H1 (cell line): ENCODE measurements around the gene NEU3. TPM values are rescaled to one million over a fixed set of nuclear protein-coding genes. Genes with fewer than 3 reads are reported as not detected.

Source experiments
- CTCF ChIA-PET: fragments of 300-600 bp; sonication (Branson Sonifier 250); formaldehyde crosslinking; loops from one replicate; lab custom pipeline; 2021; ENCODE audit not compliant: partially characterized antibody; lab: Charles Lee
- POLR2A ChIA-PET: fragments of 300-600 bp; sonication (Branson Sonifier 250); formaldehyde crosslinking; loops from one replicate; lab custom pipeline; 2021; ENCODE audit warnings: inconsistent platforms; ENCODE audit not compliant: partially characterized antibody; lab: Charles Lee
- DNase-seq, 2 experiments: peaks; one replicate each; pipeline versions ENCODE4 v3.0.0 to v3.0.0-alpha.2; 2010 to 2022; ENCODE audit warnings: low spot score in 2 of 2, low read depth in 1 of 2, mixed read lengths in 1 of 2
- FAIRE-seq: peaks from 2 replicates; lab custom pipeline; 2011; peaks lifted over from hg19 to GRCh38; lab: Jason Lieb, UNC
- H2AFZ ChIP-seq: 2 replicates; pipeline ENCODE4 v1.8.1; 2012; ENCODE audit warnings: low read length, inconsistent platforms
- H2AK5ac ChIP-seq: 2 replicates; pipeline ENCODE4 v1.6.1; 2013; ENCODE audit warnings: low read depth, low read length
- H2BK120ac ChIP-seq: replicated peaks from 2 replicates; pipeline ENCODE3; 2013; ENCODE audit warnings: low read depth, low read length, inconsistent platforms
- H2BK12ac ChIP-seq: 2 replicates; pipeline ENCODE4 v1.6.1; 2013; ENCODE audit warnings: low read depth, low read length
- H2BK15ac ChIP-seq: 2 replicates; pipeline ENCODE4 v1.6.1; 2013; ENCODE audit warnings: low read length
- H2BK20ac ChIP-seq: 2 replicates; pipeline ENCODE4 v1.6.1; 2013; ENCODE audit warnings: low read length
- H2BK5ac ChIP-seq: 2 replicates; pipeline ENCODE4 v1.6.1; 2013; ENCODE audit warnings: low read depth, low read length
- H3K14ac ChIP-seq: 2 replicates; pipeline ENCODE4 v1.6.1; 2013; ENCODE audit warnings: inconsistent platforms; ENCODE audit not compliant: insufficient read length
- H3K18ac ChIP-seq: 2 replicates; pipeline ENCODE4 v1.6.1; 2013; ENCODE audit warnings: low read length; ENCODE audit errors: extremely low read depth
- H3K23ac ChIP-seq: 2 replicates; pipeline ENCODE4 v1.6.1; 2013; ENCODE audit warnings: inconsistent platforms; ENCODE audit not compliant: insufficient read length
- H3K23me2 ChIP-seq: 2 replicates; pipeline ENCODE4 v1.6.1; 2013; ENCODE audit warnings: low read depth, low read length
- H3K27ac ChIP-seq: 2 replicates; pipeline ENCODE4 v1.6.1; 2011; ENCODE audit warnings: low read depth, low read length, inconsistent platforms
- H3K27me3 ChIP-seq, 4 experiments: replicated peaks in 1 of 4; 1 replicate in 1 of 4; 2 replicates in 3 of 4; pipeline versions ENCODE4 v1.6.1 to v1.8.1; 2011 to 2013; ENCODE audit warnings: low read length in 3 of 4, mild to moderate bottlenecking in 3 of 4, inconsistent platforms in 2 of 4, mixed read lengths in 2 of 4, moderate library complexity in 1 of 4; ENCODE audit not compliant: control insufficient read depth in 3 of 4, insufficient read depth in 3 of 4; ENCODE audit errors: extremely low read depth in 1 of 4
- H3K36me3 ChIP-seq, 4 experiments: 2 replicates each; pipeline versions ENCODE4 v1.6.1 to v1.8.1; 2011 to 2013; ENCODE audit warnings: mild to moderate bottlenecking in 4 of 4, low read length in 3 of 4, moderate library complexity in 2 of 4, control low read depth in 1 of 4, inconsistent platforms in 1 of 4; ENCODE audit not compliant: insufficient read depth in 4 of 4, control insufficient read depth in 2 of 4
- H3K4ac ChIP-seq: replicated peaks from 2 replicates; pipeline ENCODE3; 2013; ENCODE audit warnings: low read length, low read depth, mixed read lengths, inconsistent platforms; ENCODE audit not compliant: insufficient read length
- H3K4me1 ChIP-seq, 4 experiments: replicated peaks in 1 of 4; 1 replicate in 1 of 4; 2 replicates in 3 of 4; pipeline versions ENCODE4 v1.6.1 to v1.8.1; 2011 to 2013; ENCODE audit warnings: low read length in 3 of 4, inconsistent platforms in 2 of 4, mixed read lengths in 1 of 4; ENCODE audit not compliant: insufficient read depth in 4 of 4, control insufficient read depth in 3 of 4
- H3K4me2 ChIP-seq, 2 experiments: 2 replicates each; pipeline versions ENCODE4 v1.6.1 to v1.8.1; 2011 to 2013; ENCODE audit warnings: low read depth in 2 of 2, low read length in 2 of 2, control low read depth in 1 of 2, inconsistent platforms in 1 of 2, mild to moderate bottlenecking in 1 of 2; ENCODE audit not compliant: insufficient read depth in 1 of 2
- H3K4me3 ChIP-seq, 4 experiments: fragments of 200-600, 300-600 bp in 1 of 4; sonication (generic), shearing (Covaris generic), sonication (Bioruptor Twin) in 1 of 4; 2 replicates each; pipeline versions ENCODE4 v1.5.1 to v1.8.1; 2011 to 2016; ENCODE audit warnings: low read length in 4 of 4, low read depth in 3 of 4, control low read depth in 2 of 4, inconsistent platforms in 2 of 4, mild to moderate bottlenecking in 2 of 4, mixed read lengths in 1 of 4, moderate library complexity in 1 of 4; ENCODE audit not compliant: insufficient read depth in 2 of 4; ENCODE audit errors: extremely low read depth in 1 of 4
- H3K56ac ChIP-seq: replicated peaks from 2 replicates; pipeline ENCODE3; 2013; ENCODE audit warnings: low read depth, mild to moderate bottlenecking, mixed read lengths, low read length, inconsistent platforms; ENCODE audit not compliant: insufficient read length
- H3K79me1 ChIP-seq: 2 replicates; pipeline ENCODE4 v1.6.1; 2013; ENCODE audit warnings: low read depth, low read length, control low read depth
- H3K79me2 ChIP-seq, 2 experiments: 2 replicates each; pipeline versions ENCODE4 v1.6.1 to v1.8.1; 2012 to 2013; ENCODE audit warnings: low read length in 2 of 2, mild to moderate bottlenecking in 2 of 2, inconsistent platforms in 1 of 2; ENCODE audit not compliant: insufficient read depth in 2 of 2, control insufficient read depth in 1 of 2
- H3K9ac ChIP-seq, 4 experiments: replicated peaks in 1 of 4; 1 replicate in 1 of 4; 2 replicates in 3 of 4; pipeline versions ENCODE4 v1.6.1 to v1.8.1; 2011 to 2013; ENCODE audit warnings: low read depth in 3 of 4, low read length in 3 of 4, control low read depth in 2 of 4, mild to moderate bottlenecking in 2 of 4, moderate library complexity in 2 of 4, inconsistent platforms in 1 of 4; ENCODE audit errors: extremely low read depth in 1 of 4
- H3K9me3 ChIP-seq, 2 experiments: 2 replicates each; pipeline versions ENCODE4 v1.6.1 to v1.8.1; 2012 to 2013; ENCODE audit warnings: mild to moderate bottlenecking in 2 of 2, moderate library complexity in 2 of 2, control low read depth in 1 of 2, inconsistent platforms in 1 of 2, low read depth in 1 of 2, low read length in 1 of 2, mixed read lengths in 1 of 2; ENCODE audit not compliant: insufficient read depth in 2 of 2
- H4K20me1 ChIP-seq, 2 experiments: replicated peaks in 1 of 2; 2 replicates each; pipeline versions ENCODE3 to v1.8.1; 2011 to 2013; ENCODE audit warnings: inconsistent platforms in 2 of 2, low read length in 2 of 2, mild to moderate bottlenecking in 1 of 2; ENCODE audit not compliant: insufficient read depth in 2 of 2, control insufficient read depth in 1 of 2
- H4K5ac ChIP-seq: 2 replicates; pipeline ENCODE4 v1.6.1; 2013; ENCODE audit warnings: low read length, low read depth, mixed read lengths, inconsistent platforms; ENCODE audit not compliant: insufficient read length
- H4K8ac ChIP-seq: 2 replicates; pipeline ENCODE4 v1.8.0; 2013; ENCODE audit warnings: mild to moderate bottlenecking, moderate library complexity, low read length, inconsistent platforms; ENCODE audit not compliant: insufficient read depth; ENCODE audit errors: extremely low read depth
- H4K91ac ChIP-seq: replicated peaks from 2 replicates; pipeline ENCODE3; 2013; ENCODE audit warnings: low read length, mixed read lengths, inconsistent platforms; ENCODE audit not compliant: insufficient read length
- BCL11A ChIP-seq, 2 experiments: IDR thresholded peaks; one replicate each; pipeline ENCODE4 v1.6.1; 2011; ENCODE audit warnings: low read depth in 2 of 2, low read length in 2 of 2, mild to moderate bottlenecking in 2 of 2
- CTBP2 ChIP-seq: IDR thresholded peaks from 2 replicates; pipeline ENCODE4 v1.7.0; 2011; ENCODE audit warnings: borderline replicate concordance, mild to moderate bottlenecking, moderate library complexity, mixed read lengths, low read length; ENCODE audit not compliant: insufficient read depth, insufficient read length
- HDAC2 ChIP-seq, 2 experiments: fragments of 300-600 bp in 1 of 2; sonication (generic) in 1 of 2; IDR thresholded peaks; 2 replicates each; pipeline ENCODE4 v1.6.1; 2011 to 2012; ENCODE audit warnings: low read depth in 2 of 2, low read length in 2 of 2, mild to moderate bottlenecking in 2 of 2, moderate library complexity in 2 of 2, borderline replicate concordance in 1 of 2, inconsistent platforms in 1 of 2
- HDAC6 ChIP-seq: IDR thresholded peaks from one replicate; pipeline ENCODE4 v1.7.1; 2012; ENCODE audit warnings: low read depth, mild to moderate bottlenecking, inconsistent platforms, low read length, moderate library complexity
- KDM4A ChIP-seq: IDR thresholded peaks from one replicate; pipeline ENCODE4 v1.7.1; 2012; ENCODE audit warnings: low read depth, mild to moderate bottlenecking, moderate library complexity, low read length, inconsistent platforms; ENCODE audit not compliant: severe bottlenecking
- RBBP5 ChIP-seq: IDR thresholded peaks from 2 replicates; pipeline ENCODE4 v1.7.1; 2012; ENCODE audit warnings: low read depth, mild to moderate bottlenecking, inconsistent platforms, low read length, moderate library complexity, borderline replicate concordance
- SIN3A ChIP-seq, 2 experiments: IDR thresholded peaks in 1 of 2; conservative IDR thresholded peaks in 1 of 2; 2 replicates each; pipeline ENCODE4 v1.6.1; 2011 to 2012; ENCODE audit warnings: low read length in 2 of 2, improper control_type of control experiment in 1 of 2, low read depth in 1 of 2, mild to moderate bottlenecking in 1 of 2
- SP2 ChIP-seq: IDR thresholded peaks from 2 replicates; pipeline ENCODE4 v1.6.1; 2012; ENCODE audit warnings: mild to moderate bottlenecking, low read length, inconsistent platforms
- ZNF274 ChIP-seq: IDR thresholded peaks from 2 replicates; pipeline ENCODE4 v1.7.0; 2012; ENCODE audit warnings: low read length, borderline replicate concordance; ENCODE audit errors: extremely low read depth
- WGBS, 2 experiments: shearing (Covaris generic) in 1 of 2; methylation state at CpG; one replicate each; pipeline versions ENCODE4 v1.1.6 to v1.1.7; 2013 to 2015; ENCODE audit warnings: low lambda C conversion rate in 2 of 2, mixed read lengths in 2 of 2, inconsistent platforms in 1 of 2, low coverage in 1 of 2, missing lambda C conversion rate in 1 of 2; ENCODE audit not compliant: insufficient replicate concordance in 2 of 2, insufficient coverage in 1 of 2, insufficient read length in 1 of 2; ENCODE audit errors: extremely low coverage in 1 of 2, missing lambda C conversion rate in 1 of 2; 5-methylcytosine and 5-hydroxymethylcytosine counted together
- polyA plus RNA-seq, 7 experiments: library from polyadenylated mRNA; depleted of rRNA in 3 of 7; stranded (reverse) in 5 of 7; unstranded in 2 of 7; fragments of >200 nt in 5 of 7; fragments of 200-250 nt in 2 of 7; gene quantifications; 1 replicate in 5 of 7; 2 replicates in 1 of 7; 4 replicates in 1 of 7; pipeline versions ENCODE4 v1.2.1 to v1.2.3, GENCODE V29; 2011 to 2013; ENCODE audit warnings: missing spikeins in 2 of 7, mixed read lengths in 2 of 7
- total RNA-seq: library from RNA; stranded (reverse); fragmentation: NEBNext Ultra II Directional; extraction: Animal tissue kit (Norgen Biotek cat#: 25700); gene quantifications from 2 replicates; pipeline ENCODE4 v1.2.1, GENCODE V29; 2021

Gene NEU3
- total and polyA plus RNA-seq, 2 of the 8 experiments (the other 6 are each of a cell fraction or from before 2014, with no cell fraction given) = 8.9 to 15.6 TPM

DNA sequence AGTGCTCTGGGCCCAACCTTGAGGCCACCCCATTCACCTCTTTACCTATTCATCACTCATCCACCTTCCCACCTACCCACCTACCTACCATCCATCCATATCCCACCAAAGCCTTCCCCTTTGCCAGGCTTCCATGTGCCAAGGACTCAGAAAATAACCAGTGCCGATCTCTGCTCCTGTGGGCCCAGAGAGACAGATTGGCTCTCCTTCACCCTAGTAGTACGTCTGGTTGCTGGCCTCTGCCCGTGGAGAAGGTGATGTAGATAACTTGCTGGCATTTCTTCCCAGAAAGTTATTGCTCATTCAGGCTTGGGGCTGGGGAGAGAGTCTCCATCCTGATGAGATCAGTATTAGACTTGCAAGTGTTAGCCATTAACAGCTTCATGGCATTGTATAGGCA, 45.2 kb downstream of the NEU3 start:
- no peak overlapping the region for H2AK5ac ChIP-seq
- no peak overlapping the region for H3K18ac ChIP-seq
- no peaks in the 10 kb centered on the region for H3K79me2 ChIP-seq
- no peaks in the 10 kb centered on the region for H3K36me3 ChIP-seq
- H4K20me1 ChIP-seq = no peaks in the 10 kb centered on the region
- no peak overlapping the region for H3K4me3 ChIP-seq
- FAIRE-seq (no peak), DNase-seq (peak in 1 of 2 experiments; percentile 6)
- H3K27me3 ChIP-seq = no peaks in the 10 kb centered on the region
- no peaks in the 10 kb centered on the region for H3K9me3 ChIP-seq
- no peak overlapping the region for H2BK20ac ChIP-seq
- no peak overlapping the region for H3K9ac ChIP-seq
- H3K4me1 ChIP-seq = 0 out of 7 replicates have a peak, but pooled peaks cover 0 to 2% (median 0%) of the 10 kb centered on the region in 4 experiments
- H4K5ac ChIP-seq = no peak overlapping the region
- no peak overlapping the region for H2AFZ ChIP-seq
- H2BK12ac ChIP-seq = no peak overlapping the region
- H3K79me1 ChIP-seq = no peaks in the 10 kb centered on the region
- H3K14ac ChIP-seq = no peak overlapping the region
- no peak overlapping the region for H2BK5ac ChIP-seq
- TF ChIP-seq RBBP5 (no peak), KDM4A (no peak), HDAC6 (no peak), SIN3A (conservative IDR thresholded peaks at IDR 0.05 in 1 of 2, IDR thresholded peaks at IDR 0.05 in 1 of 2; ENCODE audit: low read depth in 1 of 2, low read length in 2 of 2) (no peak), CTBP2 (no peak), HDAC2 (IDR thresholded peaks at IDR 0.05; ENCODE audit: borderline replicate concordance in 1 of 2, low read depth in 2 of 2, low read length in 2 of 2) (no peak), SP2 (no peak), ZNF274 (no peak), BCL11A (IDR thresholded peaks at IDR 0.05; ENCODE audit: low read depth in 2 of 2, low read length in 2 of 2) (no peak)
- H2BK120ac ChIP-seq = no peak overlapping the region
- WGBS, 2 experiments = 98% methylated on average over 3 of the region's 3 CpGs; no CpG with 5 or more reads in 1 of the 2 experiments
- no peak overlapping the region for H3K56ac ChIP-seq
- no peak overlapping the region for H3K23ac ChIP-seq
- no peak overlapping the region for H3K27ac ChIP-seq
- ChIA-PET POLR2A (no interaction called here), CTCF (interaction anchor here (1.0 to 8.9 kb wide), 6 partner anchors 11 to 215 kb away, joined by 4 to 108 read pairs (median 15); no protein-coding TSS in a partner anchor)
- no peak overlapping the region for H3K4me2 ChIP-seq
- no peak overlapping the region for H4K8ac ChIP-seq
- H2BK15ac ChIP-seq = no peak overlapping the region
- H3K4ac ChIP-seq = no peak overlapping the region
- no peak overlapping the region for H4K91ac ChIP-seq
- peaks cover 2% of the 10 kb centered on the region for H3K23me2 ChIP-seq
